Measurements from ENCODE around the gene GLB1L2.

- TF ChIP-seq YY1 (IDR thresholded peaks at IDR 0.05; ENCODE audit: insufficient read depth, insufficient read length) (no peak), SUZ12 (IDR thresholded peaks at IDR 0.05; ENCODE audit: extremely low read depth, insufficient read depth, insufficient read length) (no peak)
Observed at GRCh38 chr11:134313379-134313778, 18.4 kb upstream of the GLB1L2 start.
